GM21447 (cell line): ENCODE measurements around the gene TNFRSF19.

Experiments used
- ATAC-seq: cut with Tn5 transposase; IDR thresholded peaks from one replicate; pipeline ENCODE4 v1.9.1; 2021; ENCODE audit not compliant: unreplicated experiment

Gene TNFRSF19

DNA sequence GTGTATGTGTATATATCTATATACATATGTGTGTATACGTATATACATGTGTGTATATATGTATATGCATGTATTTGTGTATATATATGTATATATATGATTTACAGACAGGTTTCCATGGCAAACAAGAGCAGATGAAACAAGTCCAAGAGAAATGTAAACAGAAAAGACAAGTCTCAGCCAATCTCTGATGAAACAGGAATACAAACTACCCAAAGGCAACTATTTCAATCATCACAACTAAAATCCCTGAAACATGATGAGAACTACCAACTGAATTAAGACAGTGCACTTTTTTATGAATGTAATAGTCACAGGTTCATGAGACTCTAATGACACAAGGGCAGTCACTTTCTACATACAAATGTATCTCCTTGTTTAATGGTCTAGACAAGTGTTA lies 140.2 kb downstream of the TNFRSF19 start:
- no peak for ATAC-seq

DNA sequence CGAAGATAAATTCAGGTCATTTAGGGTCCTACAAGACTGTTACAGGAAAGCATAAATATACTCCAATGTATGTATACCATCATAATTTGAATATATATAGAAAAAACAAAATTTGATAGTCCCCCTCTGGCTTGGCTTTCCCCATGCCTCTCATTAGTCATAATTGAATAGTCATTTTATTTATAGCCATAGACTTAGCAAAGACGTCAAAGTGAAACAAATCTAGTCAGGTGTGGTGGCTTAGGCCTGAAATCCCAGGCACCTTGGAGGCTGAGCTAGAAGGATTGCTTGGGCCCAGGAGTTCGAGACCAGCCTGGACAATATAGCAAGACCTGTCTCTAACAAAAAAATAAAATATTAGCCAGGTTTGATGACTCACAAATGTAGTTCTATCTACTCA lies 141.1 kb downstream of the TNFRSF19 start:
- ATAC-seq: no peak

DNA sequence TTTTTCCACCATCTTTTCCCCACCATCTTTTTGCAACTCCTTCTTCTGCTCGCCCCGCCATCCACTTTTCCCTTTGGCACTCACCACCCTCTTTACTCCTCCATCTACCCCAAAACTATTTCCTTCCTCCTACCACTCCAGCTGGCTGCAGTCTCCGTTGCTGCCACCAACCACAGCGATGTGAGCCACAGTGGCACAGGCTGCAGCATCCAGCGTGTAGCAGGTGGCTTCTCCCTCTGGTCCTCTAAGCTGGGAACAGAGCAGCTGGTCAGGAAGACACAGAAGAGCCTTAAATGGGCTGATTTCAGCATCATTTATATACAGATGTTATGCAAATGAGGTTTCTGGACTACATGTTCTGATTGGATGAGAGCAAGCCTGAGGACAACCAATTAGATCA lies 144.5 kb downstream of the TNFRSF19 start:
- no peak for ATAC-seq

DNA sequence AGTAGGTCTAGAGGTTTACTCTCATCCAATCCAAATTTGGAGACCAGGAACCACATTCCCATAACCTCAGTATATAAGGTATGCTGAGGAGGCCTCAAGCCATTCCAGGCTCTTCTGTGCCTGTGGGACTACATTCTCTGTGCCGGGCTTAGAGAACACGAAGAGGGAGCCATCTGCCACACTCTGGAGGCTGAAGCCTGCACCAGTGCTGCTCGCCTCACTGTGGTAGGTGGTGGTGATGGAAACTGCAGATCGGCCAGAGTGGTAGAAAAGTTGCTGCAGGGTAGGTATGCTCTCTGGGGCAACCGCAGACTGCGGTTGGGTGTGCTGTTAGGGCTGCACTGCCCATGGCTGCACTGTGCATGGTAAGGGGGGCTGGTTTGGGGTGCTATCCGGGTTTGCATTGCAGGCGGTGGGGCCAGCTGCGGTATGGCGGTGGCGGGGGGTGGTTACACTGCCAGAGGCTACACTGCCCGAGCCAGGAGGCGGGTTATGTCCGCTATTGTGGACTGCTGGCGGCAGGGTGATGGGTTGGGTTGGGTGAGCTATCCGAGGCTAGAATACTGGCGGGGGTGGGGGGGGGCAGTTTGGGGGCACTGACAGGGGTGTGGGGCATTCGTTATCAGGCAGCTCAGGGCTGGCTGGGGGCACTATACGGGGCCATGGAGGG lies 145.0 kb downstream of the TNFRSF19 start:
- ATAC-seq: no peak

DNA sequence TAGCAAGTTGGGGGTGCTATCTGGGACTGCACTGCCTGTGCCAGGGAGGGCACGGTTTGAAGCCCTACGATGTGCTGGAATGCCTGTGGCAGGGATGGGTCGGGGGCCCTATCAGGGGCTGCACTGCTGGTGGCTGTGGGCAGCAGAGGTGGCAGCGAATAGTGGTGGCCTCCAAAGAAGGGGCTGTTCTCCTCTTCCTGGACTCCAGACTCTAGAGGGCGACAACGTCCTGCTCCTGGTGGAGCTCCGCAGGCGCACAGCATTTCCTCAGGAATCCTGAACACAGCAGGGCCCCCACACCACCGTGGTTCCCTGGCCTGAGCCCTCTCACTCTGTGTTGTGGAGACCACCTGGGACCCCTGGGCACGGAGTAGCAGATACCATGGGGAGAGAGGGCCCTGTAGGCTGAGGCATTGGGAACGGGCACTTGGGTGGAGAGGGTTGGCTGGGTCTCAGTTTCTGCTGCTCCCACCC lies 145.6 kb downstream of the TNFRSF19 start:
- no peak for ATAC-seq

DNA sequence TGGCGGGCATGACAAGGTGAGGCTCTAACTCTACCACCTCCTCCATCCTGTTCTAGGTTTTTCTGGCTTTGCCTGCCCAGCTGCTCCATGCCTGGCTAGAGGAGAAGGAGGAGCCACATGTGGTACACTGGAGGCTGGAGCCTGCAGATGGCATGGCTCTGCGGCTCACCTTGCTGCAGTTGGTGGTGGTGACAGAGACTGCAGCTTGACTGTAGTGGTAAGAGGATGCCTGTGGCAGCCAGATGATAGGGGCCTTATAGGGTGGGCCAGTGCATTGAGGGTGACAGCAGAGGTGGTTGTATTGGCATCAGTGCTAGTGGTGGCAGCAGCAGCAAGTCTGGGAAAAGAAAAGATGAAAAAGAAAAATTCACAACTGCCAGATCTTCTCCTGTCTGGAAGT lies 146.2 kb downstream of the TNFRSF19 start:
- ATAC-seq: no peak

DNA sequence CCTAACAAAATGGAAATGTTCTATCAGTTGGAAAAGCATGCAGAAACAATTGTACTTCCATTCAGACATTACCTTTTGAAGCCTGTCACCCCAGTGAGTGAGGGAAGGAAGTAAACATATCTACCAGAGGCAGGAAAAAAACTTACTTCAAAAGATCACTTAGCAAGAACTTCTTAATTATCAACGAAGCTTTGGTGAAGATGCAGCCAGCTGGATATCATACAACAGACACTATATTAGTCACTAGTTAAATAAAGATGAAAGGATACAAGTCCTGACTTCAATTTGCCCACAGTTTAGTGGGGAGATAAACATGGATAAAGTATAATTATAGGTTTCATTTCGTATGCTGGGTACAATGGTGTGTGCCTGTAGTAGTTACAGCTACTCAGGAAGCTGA lies 148.8 kb downstream of the TNFRSF19 start:
- no peak for ATAC-seq

DNA sequence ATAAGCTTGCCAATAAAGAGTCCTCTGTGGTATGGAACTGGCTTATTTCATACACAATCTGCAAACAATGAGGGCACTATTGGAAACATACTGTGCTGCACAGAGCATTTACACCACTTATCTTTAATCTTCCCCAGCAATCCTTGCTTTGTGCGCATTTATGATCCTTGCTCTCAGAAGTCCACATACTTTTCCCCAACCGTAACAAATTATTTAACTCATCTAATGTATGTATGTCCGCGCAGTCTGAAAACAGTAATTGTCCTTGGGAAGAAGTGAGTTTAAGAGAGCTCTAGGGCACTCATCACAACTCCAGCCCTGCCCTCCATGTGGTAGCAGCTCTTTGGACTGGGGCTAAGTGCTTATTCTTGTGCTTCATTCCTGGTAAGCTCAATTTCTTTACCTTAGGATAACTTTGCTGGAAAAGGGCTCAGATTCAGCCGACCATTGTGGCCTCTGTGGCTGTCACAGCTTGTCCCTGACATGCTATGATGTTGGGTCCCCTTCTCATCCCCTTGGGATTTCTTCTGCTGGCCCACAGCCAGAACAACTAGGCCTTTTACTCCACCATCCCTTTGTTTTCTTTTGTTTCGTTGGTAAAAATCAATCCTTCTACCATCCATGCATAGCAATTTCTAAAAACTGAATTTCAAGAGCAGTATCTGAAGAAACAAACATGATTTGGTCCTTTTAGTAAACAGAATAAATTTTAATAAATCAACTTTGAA lies 152.7 kb downstream of the TNFRSF19 start:
- no peak for ATAC-seq

DNA sequence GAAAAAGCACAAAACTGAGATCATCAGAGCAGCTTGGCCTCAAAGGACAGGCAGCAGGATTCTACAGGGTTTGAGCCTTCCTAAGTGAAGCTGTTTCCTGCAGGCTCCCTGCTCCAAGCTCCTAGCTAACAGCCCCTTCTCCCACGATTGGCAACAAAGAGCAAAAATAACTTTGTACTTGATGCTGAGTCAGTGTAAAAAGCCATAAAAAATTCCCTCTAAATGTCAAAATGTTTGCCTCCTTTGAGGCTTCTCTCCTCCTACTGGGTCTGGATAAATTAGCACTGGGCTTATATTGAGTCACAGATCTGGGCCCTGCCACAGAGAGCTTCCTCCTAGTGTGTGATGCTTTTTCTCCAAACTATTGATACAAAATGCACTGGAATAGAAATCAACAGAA lies 153.3 kb downstream of the TNFRSF19 start:
- ATAC-seq: no peak

DNA sequence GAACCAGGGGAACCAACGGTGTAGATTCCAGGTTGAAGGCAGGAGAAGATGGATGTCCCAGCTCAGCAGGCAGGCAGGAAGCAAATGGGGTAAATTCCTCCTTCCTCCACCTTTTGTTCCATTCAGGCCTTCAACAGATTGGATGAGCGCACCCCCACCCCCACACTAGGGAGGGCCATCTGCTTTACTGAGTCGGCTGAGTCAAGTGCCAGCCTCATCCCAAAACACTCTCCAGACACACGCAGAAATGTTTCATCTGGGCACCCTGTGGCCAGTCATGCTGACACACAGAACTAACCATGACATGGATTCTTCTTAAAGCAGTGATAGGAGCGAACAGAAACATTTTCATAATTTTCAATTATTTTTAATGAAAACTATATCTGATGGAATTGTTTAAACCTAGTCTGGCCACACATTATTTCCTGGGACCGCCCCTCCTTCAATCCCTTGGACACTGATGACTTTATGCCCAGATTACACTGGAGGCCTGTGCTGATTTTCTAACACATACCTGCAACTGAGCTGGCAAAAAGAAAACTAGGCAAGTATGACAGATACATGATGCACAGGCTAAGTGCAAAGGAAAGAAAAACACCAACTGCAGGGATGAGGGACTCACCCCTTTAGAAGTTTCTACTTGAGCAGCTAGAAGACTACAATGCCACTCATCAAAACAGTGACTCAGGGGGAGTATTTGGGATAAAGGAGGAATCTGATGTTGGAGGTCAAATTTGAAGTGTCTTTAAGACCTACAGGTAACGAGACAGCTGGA lies 154.2 kb downstream of the TNFRSF19 start:
- ATAC-seq: no peak
